ENCODE results near the gene RAE1.

The RAE1 gene

GRCh38 chr20:57372581-57373350 is 21.7 kb downstream of the RAE1 start:
- no peak for DNase-seq

DNA sequence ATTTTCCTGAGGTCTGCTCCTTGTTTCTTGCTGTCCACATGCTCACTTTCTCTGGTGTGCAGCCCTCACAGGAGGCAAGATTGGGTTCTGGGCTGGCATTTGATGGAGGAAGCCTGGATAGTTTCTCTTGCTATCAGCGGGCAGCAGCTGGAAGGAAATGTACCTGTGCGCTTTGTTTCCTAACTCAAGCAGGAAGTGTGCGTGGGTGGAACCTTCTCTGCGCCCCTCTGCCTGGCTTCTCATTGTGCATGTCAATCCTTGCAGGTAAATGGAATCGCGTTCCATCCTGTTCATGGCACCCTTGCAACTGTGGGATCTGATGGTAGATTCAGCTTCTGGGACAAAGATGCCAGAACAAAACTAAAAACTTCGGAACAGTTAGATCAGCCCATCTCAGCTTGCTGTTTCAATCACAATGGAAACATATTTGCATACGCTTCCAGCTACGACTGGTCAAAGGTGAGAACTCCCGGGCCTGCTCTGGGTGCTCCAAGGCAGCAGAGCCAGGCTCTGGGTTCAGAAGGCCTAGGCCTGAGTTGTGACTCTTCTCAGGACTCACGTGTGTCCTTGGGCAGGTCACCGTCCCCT is 23.4 kb downstream of the RAE1 start:
- no peak for DNase-seq

- no peak for DNase-seq
Observed at GRCh38 chr20:57374931-57375651, 24.0 kb downstream of the RAE1 start.

- DNase-seq: no peak
Observed at GRCh38 chr20:57375652-57376230, 24.7 kb downstream of the RAE1 start.

DNA sequence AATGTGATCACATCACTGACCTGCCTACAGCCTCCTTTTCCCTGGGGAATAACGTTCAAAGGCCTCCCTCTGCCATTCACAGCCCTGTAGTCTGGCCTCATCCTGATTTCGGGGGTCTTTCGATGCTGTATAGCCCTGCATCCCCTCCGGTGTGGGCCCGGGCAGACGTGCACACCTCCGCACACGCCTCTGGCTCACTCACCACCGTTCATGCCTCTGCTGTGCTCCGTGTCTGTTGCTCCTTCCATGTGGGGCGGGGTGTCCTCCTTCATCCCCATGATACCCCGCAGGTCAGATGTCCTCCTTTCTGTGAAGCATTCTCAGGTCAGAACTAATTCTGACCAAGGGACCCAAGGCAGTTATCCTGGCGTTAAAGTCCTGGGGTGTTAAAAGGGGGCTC is 26.3 kb downstream of the RAE1 start:
- DNase-seq: no peak

GRCh38 chr20:57378107-57378506 is 27.1 kb downstream of the RAE1 start:
- DNase-seq: no peak

DNA sequence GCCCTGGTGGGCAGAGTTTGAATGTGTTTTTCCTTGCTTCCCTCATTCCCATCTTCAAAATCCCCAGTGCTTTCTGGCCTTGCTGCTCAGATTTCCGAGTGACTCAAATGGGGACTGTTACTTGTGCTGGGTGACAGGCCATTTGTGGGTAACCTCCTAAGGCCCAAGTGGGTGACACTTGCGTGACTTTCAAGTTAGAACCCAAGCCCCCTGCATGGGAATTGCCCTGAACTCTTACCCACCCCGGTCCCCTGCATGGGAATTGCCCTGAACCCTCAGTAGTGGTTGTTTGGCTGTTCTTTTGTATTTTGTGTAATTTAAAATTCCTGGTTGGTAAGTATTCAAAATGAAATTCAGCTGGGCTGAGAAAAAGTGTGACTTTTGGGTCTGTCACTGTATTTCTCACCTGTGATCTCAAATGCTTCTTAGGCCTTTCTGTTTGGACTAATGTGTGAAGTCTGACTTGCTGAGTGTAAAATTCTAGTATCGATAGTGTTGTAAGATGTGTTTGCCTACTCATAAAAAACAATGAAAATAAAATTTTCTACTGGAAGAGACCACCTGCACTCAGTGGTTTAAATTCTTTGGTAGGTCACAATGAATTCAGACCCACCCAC is 27.7 kb downstream of the RAE1 start:
- DNase-seq: no peak

DNA sequence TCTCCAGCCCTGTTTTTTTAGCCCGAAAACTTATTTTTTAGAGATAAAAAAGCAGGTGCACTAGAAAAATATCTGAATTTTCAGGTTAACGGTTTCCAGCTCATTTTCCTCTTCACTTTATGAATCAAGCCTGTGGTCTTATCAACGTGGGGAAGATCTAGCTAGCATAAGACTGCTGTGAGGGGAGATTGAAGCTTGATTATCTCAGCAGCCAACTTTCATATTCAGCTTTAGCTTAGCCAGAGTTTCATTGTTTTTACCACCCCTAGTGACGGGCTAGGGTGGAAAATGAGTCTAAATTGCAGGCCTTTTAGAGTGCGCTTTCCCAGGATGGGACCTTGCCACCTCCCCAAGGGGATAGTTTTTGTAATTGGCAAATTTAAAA is 28.2 kb downstream of the RAE1 start:
- DNase-seq: no peak

DNA sequence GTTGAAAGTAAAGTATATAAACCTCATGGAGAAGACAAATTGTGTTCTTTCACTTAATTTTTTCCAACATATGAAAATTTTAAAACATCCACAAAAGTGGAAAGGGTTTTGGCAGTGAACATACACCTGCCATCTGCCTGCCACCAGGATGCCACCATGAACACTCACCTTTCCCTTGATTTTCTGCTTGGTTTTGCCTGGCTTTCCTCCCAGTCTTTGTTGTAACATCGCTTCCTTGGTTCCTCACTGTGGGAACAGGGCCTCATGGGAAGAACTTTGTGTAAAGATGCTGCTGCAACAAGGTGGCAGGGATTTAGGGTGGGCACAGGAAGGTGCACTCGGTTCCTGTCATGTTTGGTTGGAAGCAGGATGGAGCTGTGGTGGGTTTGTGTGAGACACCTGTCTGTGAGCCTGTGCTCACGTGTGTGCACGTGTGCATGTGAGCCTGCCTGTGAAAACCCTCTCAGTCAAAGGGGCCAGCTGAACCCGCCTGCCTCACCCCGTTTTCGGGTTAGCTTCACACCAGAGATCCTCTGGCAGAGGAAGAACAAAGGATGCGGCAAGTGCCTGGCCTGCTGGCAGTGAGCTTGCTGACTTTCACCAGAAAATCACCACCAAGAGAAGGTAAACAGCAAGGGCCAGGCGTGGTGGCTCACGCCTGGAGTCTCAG is 29.2 kb downstream of the RAE1 start:
- no peak for DNase-seq

- no peak for DNase-seq
Observed at GRCh38 chr20:57381596-57382503, 30.8 kb downstream of the RAE1 start.

GRCh38 chr20:57382516-57382915 is 31.5 kb downstream of the RAE1 start:
- DNase-seq: no peak

- DNase-seq: no peak
Observed at GRCh38 chr20:57383447-57384347, 32.6 kb downstream of the RAE1 start.

DNA sequence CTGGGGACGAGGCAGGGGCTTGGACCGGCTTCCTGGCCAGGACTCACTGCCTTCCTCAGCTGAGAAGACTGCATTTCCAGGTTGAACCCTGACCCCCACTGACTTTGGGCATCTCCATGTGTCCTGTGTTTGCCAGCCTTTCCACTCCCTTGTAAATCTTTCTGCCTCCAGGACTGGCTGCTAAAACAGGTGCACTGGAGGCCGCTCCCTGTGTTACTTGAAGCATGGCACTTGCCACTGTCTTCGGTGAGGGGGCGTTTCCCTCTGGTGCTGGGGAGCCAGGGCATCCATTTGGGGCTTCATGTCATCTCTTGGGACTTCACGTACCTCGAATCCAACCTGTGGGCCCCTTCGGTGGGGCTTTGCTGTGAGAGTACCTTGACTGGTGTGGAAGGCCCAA is 33.4 kb downstream of the RAE1 start:
- no peak for DNase-seq

- DNase-seq: no peak
Observed at GRCh38 chr20:57384953-57385761, 34.1 kb downstream of the RAE1 start.

DNA sequence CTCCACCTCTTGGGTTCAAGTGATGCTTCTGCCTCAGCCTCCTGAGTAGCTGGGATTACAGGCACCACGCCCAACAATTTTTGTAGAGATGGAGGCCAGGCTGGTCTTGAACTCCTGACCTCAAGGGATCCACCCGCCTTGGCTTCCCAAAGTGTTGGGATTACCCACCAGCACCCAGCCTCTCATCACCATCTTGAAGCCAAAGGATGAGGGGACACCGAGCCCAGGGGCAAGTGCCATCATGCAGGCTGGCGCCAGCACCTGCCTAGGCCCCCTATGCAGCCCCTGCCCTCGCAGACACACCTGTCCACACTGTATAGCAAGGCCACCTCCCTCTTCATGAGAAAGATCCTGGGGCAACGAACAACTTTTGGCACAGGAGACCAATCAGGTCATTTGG is 34.9 kb downstream of the RAE1 start:
- no peak for DNase-seq

GRCh38 chr20:57386762-57387161 is 35.7 kb downstream of the RAE1 start:
- DNase-seq: no peak

DNA sequence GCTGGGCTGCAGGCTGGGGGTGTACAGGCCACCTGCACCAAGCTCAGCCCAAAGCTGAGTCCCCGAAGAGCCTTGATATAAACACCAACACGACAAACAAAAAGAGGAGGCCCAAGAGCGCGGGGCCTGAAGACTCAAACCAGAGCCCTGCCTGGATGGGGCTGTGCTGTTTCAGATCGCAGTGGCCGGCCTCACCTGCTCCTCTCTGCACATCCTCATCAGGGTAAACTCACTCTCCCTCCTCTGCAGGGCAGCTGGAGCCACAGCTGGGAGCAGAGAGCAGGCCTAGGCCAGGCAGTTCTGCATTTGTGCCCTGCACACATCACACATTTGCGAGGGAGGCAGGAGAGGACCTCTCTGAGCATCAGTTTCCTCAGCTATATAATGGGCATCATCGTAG is 36.4 kb downstream of the RAE1 start:
- DNase-seq: no peak

DNA sequence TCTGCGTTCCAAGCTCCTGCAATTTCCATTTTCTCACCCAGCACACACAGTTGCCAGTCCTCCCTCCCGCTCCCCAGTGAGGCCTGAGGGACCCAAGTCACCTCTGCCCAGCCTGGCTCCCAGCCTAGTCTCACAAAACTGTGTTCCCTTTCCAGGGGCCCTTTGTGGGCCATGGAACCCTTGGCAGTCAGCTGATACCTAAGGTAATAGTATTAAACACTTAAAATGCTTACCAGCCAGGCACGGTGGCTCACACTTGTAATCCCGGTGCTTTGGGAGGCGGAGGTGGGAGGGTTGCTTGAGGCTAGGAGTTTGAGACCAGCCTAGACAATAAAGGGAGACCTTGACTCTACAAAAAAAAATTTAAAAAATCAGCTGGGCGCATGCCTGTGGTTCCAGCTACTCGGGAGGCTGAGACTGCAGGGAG is 36.9 kb downstream of the RAE1 start:
- no peak for DNase-seq

DNA sequence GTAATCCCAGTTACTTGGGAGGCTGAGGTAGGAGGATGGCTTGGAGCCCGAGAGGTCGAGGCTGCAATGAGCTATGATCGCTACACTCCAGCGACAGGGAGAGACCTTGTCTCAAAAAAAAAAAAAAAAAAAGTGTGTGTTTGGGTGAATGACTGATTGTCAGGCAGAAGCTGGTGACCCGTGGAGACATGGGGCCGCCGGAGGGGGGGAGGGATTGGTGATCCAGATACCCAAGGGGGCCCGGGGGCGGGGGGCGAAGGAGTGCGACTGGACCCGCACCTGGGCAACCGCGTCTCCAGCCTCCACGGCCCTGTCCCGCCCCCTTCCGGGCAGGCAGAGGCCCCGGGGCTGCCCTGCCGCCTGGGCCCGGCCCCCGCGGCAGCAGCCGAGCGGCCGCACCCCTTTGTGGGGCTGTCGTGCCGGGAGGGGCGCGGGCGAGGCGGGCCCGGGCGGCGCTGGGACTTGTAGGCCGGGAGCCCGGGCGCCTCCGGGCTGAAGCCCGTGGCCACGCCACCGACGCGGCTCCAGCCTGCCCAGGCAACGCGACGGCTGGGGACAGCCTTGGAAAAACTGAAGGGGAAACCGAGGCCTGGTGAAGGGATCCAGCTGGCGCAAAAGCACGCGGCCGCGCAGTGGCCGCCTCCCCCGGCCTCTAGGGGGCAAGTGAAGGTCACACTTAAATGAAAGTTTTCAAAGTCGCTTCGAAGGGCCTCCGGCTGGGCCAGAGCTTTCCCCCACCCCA is 38.1 kb downstream of the RAE1 start:
- no peak for DNase-seq
